Astrocyte of the cerebellum (primary cell): Measurements from ENCODE around the gene ELF4.

ENCODE experiments used
- DNase-seq: peaks from one replicate; pipeline ENCODE4 v3.0.0-alpha.2; 2011; ENCODE audit warnings: low read depth
- H3K4me3 ChIP-seq: 2 replicates; pipeline ENCODE4 v1.5.1; 2011; ENCODE audit warnings: mild to moderate bottlenecking, low read depth, low read length, moderate library complexity
- CTCF ChIP-seq: IDR thresholded peaks from 2 replicates; pipeline ENCODE4 v1.5.1; 2012; ENCODE audit warnings: low read length, low read depth, moderate library complexity, mild to moderate bottlenecking; ENCODE audit errors: missing control alignments
- in situ Hi-C: cut with HindIII; loops from 2 replicates; pipeline ENCODE4 v1.10.0; 2017; ENCODE audit warnings: low sequenced_read_pairs

ELF4 gene

GRCh38 chrX:130020661-130021324, 89.5 kb downstream of the ELF4 start:
- TF ChIP-seq CTCF, result no peak
- no peak for DNase-seq
- H3K4me3 ChIP-seq, result no peak overlapping the region
- in situ Hi-C loops, result no loop called here

- DNase-seq, result no peak
- TF ChIP-seq CTCF, result no peak
- no peak overlapping the region for H3K4me3 ChIP-seq
- in situ Hi-C loops, result no loop called here
Observed at GRCh38 chrX:130018143-130018542, 92.2 kb downstream of the ELF4 start.

- H3K4me3 ChIP-seq, result no peak overlapping the region
- DNase-seq, result no peak
- no peak for TF ChIP-seq CTCF
- in situ Hi-C loops, result no loop called here
Observed at GRCh38 chrX:130015181-130015580, 95.1 kb downstream of the ELF4 start.
